NCI-H510A treated with DMSO at 0.1 percent for 48 hours (cell line): Measurements from ENCODE around the gene USP1.

Experiments used
- DNase-seq: peaks from one replicate; lab custom pipeline; 2025; lab: John Stamatoyannopoulos, UW

USP1 gene

GRCh38 chr1:62426237-62426636, 10.6 kb upstream of the USP1 start:
- DNase-seq = no peak

DNA sequence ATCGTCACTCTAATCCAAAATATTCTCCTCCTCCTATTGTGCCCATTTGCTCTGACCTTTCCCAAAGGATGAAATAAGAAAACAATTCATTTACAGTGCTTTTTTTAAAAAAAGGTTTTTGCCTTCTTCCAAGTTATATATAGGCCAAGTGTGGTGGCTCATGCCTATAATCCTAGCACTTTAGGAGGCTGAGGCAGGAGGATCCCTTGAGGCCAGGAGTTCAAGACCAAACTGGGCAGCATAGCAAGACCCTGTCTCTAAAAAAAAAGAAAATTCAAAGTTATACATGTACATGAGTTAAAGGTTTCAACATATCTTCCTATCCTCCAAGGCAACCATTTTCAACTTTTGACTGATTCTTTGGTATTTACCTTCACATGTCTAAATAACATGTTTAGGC, 10.1 kb upstream of the USP1 start:
- no peak for DNase-seq

DNA sequence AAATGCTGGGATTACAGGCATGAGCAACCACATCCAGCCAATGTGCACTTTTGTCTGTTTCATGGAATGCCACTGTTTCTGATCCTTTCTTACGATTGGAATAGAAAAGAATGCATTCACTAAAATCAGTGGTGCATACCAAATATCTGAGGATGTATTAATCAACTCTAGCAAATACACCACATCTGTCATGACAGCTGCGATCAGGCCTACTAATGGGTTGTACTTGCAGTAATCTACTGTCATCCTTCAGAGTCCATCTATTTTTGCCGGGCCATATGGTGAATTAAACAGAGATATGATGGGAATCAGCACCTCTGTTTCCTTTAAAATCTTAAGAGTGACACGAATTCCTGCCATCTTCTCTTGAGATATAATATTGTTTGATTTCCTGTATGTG, 8.5 kb upstream of the USP1 start:
- DNase-seq = no peak

- DNase-seq = no peak
Measured at GRCh38 chr1:62429581-62429980, 7.3 kb upstream of the USP1 start.

DNA sequence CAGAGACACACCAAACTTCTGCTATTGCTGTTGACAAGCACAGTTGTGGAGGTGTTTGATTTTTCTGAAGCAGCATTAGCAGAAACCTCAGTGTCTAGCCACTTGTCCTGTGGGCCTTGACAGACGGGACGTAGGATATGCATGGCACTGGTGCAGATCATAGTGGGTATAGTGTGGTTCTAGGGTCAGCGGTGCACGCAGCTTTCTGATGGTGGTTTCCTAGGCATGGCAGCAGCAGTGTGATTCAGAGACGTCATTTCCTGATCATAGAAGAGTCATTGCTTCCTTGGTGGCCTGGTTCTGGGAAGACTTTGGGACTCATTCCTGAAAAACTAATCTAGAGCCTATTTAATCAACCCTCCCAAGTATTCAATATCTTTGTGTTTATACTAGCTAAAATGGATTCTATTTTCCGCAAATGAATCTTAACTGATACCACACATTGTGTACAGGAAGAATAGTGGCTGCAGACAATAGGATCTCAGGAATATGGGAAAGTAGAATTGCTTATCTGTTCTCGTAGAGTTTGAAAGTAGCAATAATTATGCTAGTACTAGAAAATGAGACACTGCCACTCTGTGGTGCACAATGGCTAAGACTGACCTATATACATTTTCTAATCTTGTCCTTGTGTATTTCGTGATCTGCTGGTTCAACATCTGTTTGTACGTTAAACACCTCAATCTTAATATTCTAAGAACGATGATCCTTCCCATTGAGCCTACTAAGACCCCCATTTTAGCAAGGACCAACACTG, 2.8 kb upstream of the USP1 start:
- DNase-seq = peak; percentile 16

DNA sequence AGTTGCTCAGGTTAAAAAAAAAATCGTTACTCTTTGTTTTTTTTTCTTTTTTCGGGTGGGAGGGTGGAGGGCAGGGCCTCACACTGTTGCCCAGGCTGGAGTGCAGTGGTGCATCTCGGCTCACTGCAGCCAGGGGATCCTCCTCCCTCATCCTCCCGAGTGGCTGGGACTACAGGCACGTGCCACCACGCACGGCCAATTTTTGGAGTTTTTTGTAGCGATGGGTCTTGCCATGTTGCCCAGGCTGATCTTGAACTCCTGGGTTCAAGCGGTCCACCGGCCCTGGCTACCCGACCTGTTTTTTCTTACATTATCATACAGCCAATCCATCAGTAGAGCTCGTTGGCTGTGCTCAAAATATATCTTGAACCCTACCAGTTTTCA, 2.2 kb upstream of the USP1 start:
- DNase-seq = no peak

DNA sequence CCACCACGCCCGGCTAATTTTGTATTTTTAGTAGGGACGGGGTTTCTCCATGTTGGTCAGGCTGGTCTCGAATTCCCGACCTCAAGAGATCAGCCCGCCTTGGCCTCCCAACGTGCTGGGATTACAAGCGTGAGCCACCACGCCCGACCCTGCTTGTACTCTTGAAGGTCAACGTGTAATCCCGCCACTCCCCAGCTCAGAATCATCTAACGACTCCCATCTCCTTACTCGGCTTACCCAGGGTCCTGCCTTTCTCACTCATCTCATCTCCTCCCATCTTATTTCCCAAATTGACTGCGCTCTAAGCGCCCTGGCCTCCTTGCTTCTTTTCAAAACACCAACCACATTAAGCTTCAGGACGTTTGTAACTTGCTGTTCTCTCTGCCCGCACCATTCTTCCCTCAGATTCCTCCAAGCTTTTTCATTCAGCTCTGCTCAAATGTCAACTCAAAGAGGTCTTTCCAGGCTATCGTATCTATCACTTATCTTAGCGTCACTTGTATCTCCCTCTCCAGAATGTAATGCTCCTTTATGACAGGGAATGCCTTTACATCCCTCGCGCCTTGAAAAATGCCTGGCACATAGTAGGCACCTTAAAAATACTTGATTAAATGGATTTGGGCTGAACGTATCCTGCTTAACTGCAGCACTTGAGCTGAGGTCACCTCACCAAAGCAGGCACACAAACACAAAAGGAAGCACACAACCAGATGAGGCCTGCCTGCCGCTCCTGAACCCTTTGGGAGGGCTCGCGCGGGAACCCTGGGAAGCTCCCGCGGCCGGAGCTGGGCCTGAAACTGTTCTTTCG, 1.4 kb upstream of the USP1 start:
- DNase-seq = peak; percentile 86

DNA sequence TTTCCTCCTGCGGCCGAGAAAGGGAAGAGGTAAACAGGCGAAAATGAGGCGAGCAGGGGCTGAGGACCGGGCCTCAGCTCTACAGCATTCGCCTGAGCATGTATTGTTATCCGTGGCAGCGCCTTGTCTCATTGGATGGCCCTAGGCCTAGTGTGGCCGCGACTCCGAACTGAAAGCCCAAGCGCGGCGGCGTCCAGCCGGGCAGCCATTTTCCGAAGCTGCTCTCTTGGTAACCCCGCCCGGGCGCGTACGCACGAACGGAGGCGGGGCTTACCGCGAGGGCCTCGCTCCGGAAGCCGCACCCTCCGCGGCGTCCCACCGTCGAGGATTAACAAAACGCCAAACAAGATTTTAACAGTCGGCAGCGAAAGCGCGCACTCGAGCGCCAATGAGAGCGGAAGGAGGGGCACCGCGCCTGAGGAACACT, 797 bp upstream of the USP1 start:
- no peak for DNase-seq

DNA sequence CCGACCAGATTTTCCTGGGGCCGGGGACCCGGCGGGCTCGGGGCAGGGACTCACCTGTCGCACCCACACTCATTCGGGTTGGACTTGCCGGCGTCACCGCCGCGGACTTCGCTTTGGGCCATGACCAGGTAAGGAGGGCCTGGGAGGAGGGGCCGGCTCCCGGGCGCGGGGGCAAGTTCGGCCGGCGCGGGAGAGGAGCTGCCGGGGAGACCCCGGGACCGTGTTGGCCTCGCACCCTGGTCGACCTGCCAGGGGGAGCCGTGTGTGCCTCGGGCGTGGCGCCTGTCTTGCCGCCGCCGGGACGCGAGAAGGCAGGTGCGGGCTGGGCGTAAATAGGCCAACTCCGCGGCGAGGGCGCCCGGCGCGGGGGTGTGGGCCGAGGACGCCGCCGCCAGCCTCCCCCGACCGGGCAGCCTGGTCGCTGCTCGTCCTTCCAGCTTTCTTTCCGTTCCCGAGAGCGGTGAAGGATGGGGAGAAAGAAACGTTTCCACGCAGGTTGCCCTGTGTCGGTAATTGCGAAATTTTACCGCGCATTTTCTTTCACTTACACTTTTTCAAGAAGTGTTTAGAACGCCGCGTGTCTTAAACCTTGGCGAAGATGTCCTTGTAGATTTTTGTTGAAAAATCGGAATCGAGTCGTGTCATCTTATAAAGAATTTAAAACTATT, 558 bp downstream of the USP1 start:
- DNase-seq = peak; percentile 76

GRCh38 chr1:62438163-62438562, 1.3 kb downstream of the USP1 start:
- peak; percentile 37 for DNase-seq

GRCh38 chr1:62439652-62440371, 3.0 kb downstream of the USP1 start:
- DNase-seq = no peak

DNA sequence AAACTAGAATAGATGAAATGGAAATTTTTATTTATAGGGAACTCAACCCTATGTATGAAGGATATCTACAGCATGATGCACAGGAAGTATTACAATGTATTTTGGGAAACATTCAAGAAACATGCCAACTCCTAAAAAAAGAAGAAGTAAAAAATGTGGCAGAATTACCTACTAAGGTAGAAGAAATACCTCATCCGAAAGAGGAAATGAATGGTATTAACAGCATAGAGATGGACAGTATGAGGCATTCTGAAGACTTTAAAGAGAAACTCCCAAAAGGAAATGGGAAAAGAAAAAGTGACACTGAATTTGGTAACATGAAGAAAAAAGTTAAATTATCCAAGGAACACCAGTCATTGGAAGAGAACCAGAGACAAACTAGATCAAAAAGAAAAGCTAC, 7.9 kb downstream of the USP1 start:
- DNase-seq = no peak

- no peak for DNase-seq
Measured at GRCh38 chr1:62448221-62448933, 11.5 kb downstream of the USP1 start.

- no peak for DNase-seq
Measured at GRCh38 chr1:62450301-62450700, 13.5 kb downstream of the USP1 start.

GRCh38 chr1:62452951-62453350, 16.1 kb downstream of the USP1 start:
- DNase-seq = no peak

DNA sequence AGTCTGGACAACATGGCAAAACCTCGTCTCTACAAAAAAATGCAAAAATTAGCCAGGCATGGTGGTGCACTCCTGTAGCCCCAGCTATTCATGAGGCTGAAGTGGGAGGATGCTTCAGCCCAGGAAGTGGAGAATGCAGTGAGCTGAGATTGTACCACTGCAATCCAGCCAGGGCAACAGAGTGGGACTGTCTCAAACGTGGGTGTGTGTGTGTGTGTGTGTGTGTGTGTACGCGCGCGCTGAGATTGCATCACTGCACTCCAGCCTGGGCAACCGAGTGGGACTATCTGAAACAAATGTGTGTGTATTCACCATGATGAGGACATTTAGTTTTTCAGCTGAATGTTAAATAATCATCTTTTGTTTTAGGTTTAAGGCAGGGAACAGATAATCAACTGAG, 21.1 kb downstream of the USP1 start:
- DNase-seq = no peak

GRCh38 chr1:62462370-62462769, 25.5 kb downstream of the USP1 start:
- DNase-seq = no peak

DNA sequence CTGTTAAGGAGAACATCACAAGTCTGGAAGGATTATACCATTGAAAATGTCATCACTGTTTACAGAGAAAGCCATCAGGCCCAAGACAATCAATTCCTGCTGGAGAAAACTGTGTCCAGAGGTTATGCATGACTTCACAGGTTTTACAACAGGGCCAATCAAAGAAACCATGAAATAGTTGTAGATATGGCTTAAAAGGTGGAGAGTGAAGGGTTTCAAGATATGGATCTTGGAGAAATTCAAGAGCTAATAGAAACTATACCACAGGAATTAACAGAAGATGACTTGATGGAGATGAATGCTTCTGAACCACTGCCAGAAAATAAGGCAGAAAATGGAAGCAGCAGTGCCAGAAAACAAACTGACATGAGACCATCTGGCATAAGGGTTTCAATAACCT, 30.2 kb downstream of the USP1 start:
- no peak for DNase-seq

- no peak for DNase-seq
Measured at GRCh38 chr1:62476525-62477219, 39.8 kb downstream of the USP1 start.

DNA sequence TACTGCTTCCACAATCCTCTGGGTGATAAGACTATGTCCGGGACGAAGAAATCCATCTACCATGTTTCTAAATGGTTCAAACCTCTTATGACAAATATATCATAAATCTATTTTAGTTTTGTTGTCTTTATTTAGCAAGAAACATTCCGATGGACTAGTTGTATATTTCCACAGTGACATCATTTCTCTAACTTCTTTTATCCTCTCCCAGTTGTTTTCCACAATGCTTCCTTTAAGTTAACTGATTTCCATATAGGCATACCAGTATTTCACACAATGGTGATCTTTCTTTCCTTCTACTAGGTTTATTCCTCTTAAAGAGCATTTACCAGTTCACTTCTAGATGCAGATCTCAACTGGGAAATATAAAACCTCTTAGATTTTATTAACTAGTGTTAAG, 44.8 kb downstream of the USP1 start:
- no peak for DNase-seq

GRCh38 chr1:62484824-62485468, 48.1 kb downstream of the USP1 start:
- DNase-seq = no peak
